Non-pigmented ciliary epithelial cell (primary cell): ENCODE results near the gene SNX11.

Source experiments
- DNase-seq: peaks from one replicate; pipeline ENCODE4 v3.0.0-alpha.2; 2010; ENCODE audit warnings: low read depth

SNX11 gene

GRCh38 chr17:48132385-48132784 lies 24.8 kb downstream of the SNX11 start:
- DNase-seq, result no peak

- DNase-seq, result no peak
Observed at GRCh38 chr17:48134912-48135480, 27.4 kb downstream of the SNX11 start.

- no peak for DNase-seq
Observed at GRCh38 chr17:48137656-48138055, 30.1 kb downstream of the SNX11 start.

- no peak for DNase-seq
Observed at GRCh38 chr17:48139944-48140343, 32.4 kb downstream of the SNX11 start.

GRCh38 chr17:48143629-48144028 lies 36.1 kb downstream of the SNX11 start:
- DNase-seq, result no peak

- no peak for DNase-seq
Observed at GRCh38 chr17:48144231-48144630, 36.7 kb downstream of the SNX11 start.

GRCh38 chr17:48144976-48145798 lies 37.6 kb downstream of the SNX11 start:
- DNase-seq, result no peak

- no peak for DNase-seq
Observed at GRCh38 chr17:48148029-48148770, 40.6 kb downstream of the SNX11 start.

GRCh38 chr17:48148854-48149786 lies 41.6 kb downstream of the SNX11 start:
- DNase-seq, result no peak

- DNase-seq, result no peak
Observed at GRCh38 chr17:48149787-48150463, 42.4 kb downstream of the SNX11 start.

GRCh38 chr17:48150597-48151001 lies 43.0 kb downstream of the SNX11 start:
- no peak for DNase-seq

GRCh38 chr17:48151220-48151619 lies 43.7 kb downstream of the SNX11 start:
- no peak for DNase-seq

- no peak for DNase-seq
Observed at GRCh38 chr17:48152289-48152688, 44.7 kb downstream of the SNX11 start.

- DNase-seq, result peak; percentile 14
Observed at GRCh38 chr17:48153691-48154358, 46.3 kb downstream of the SNX11 start.

GRCh38 chr17:48155889-48156611 lies 48.5 kb downstream of the SNX11 start:
- no peak for DNase-seq

GRCh38 chr17:48159232-48159631 lies 51.7 kb downstream of the SNX11 start:
- no peak for DNase-seq

GRCh38 chr17:48160177-48161081 lies 52.9 kb downstream of the SNX11 start:
- no peak for DNase-seq

GRCh38 chr17:48161127-48161905 lies 53.8 kb downstream of the SNX11 start:
- DNase-seq, result no peak
